DMS79 (cell line): ENCODE results near the gene MMGT1.
"Not testable (repeated sequence)": the region's sequence is repeated elsewhere in the genome, so short reads cannot be mapped to it uniquely, and the experiment has no call there.

ENCODE experiments used
- DNase-seq: peaks from one replicate; lab custom pipeline; 2025; lab: John Stamatoyannopoulos, UW

The MMGT1 gene

DNA sequence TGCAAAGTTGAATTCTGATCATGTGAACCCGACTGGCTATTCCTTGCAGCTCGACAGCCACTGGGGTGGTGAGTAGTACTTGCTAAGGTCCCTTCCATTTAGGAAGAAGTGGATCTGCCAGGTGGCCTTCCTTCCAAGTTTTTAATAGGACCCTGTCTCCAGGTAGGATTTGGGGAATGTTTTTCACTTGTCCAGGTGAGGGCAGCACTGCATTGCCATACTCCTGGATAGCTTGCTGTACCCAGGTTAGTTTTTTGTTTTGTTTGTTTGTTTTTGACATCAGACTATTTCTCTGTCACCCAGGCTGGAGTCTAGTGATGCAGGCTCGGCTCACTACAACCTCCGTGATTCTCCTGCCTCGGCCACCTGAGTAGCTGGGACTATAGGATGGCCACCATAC lies 50.4 kb downstream of the MMGT1 start:
- no peak for DNase-seq

DNA sequence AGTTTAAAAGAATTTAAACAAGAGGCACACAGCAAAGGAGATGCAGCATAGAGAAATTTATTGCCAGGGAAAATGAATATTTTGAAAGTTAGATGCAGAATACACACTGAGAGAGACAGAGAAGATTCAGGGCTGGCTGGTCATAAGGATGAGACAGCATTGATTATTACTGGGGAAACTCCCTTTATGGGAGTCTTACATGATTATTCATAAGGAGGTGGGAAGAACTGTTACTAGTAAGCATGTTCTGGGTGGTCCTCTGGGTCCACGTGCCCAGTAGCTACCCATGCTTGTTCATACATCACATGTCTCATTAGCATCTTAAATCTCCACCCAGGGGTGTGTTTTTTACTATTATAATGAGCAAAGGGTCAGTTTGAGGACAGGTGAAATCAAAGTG lies 53.3 kb downstream of the MMGT1 start:
- DNase-seq = not testable (repeated sequence)

DNA sequence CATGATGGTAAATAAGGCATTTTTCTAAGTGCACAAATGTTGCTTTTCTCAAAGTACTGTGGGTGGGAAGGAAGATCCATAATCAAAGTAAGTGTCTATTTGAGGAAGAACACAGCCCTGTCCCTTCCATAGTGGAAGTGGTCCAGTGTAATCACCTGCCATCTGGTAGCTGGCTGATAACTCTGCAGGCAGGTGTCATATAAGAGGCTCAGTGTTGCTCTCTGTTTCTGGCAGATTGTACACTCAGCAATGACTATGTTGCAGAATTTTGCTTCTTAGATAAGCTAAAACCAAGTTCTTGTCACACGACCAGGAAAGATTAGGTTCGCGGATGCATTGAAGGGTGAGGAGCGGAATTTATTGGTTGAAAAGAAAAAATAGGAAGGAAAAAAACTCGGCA lies 59.4 kb downstream of the MMGT1 start:
- no peak for DNase-seq
